Thoracic aorta (tissue), 2 donors: ENCODE data around the gene SHISA8. TPM values are rescaled to one million over a fixed set of nuclear protein-coding genes. Genes with fewer than 3 reads are reported as not detected.

Experiments used
- ATAC-seq: fragments of 150-250 bp; one replicate; pipeline ENCODE4 v1.8.0; 2017; ENCODE audit warnings: low read depth; ENCODE audit not compliant: insufficient number of reproducible peaks, low FRiP score
- DNase-seq: peaks from one replicate; pipeline ENCODE4 v3.0.0-alpha.2; 2020; ENCODE audit warnings: low spot score
- H3K27ac ChIP-seq, 2 donors: fragments of 200-600 bp; sonication (generic); 1 replicate in 1 of 2; 2 replicates in 1 of 2; pipeline ENCODE4 v1.5.1; 2016; ENCODE audit warnings: mild to moderate bottlenecking in 2 of 2, moderate library complexity in 2 of 2
- H3K27me3 ChIP-seq: fragments of 200-600 bp; sonication (generic); replicated peaks from 2 replicates; pipeline ENCODE4 v1.6.0; 2016; ENCODE audit warnings: mild to moderate bottlenecking; ENCODE audit not compliant: insufficient read depth
- H3K36me3 ChIP-seq: fragments of 200-600 bp; sonication (generic); one replicate; pipeline ENCODE4 v1.5.1; 2016
- H3K4me1 ChIP-seq, 2 donors: fragments of 200-600 bp; sonication (generic); 1 replicate in 1 of 2; 2 replicates in 1 of 2; pipeline versions ENCODE4 v1.5.1 to v1.6.0; 2016; ENCODE audit warnings: low read depth in 2 of 2, mild to moderate bottlenecking in 1 of 2; ENCODE audit not compliant: control insufficient read depth in 1 of 2
- H3K4me3 ChIP-seq: fragments of 200-600 bp; sonication (generic); 2 replicates; pipeline ENCODE4 v1.5.1; 2016; ENCODE audit warnings: mild to moderate bottlenecking
- H3K9me3 ChIP-seq: fragments of 200-600 bp; sonication (generic); 2 replicates; pipeline ENCODE4 v1.5.1; 2016
- total RNA-seq, 2 donors: library from RNA; depleted of rRNA; stranded (reverse); fragments of >200 nt; gene quantifications; one replicate each; pipeline versions ENCODE4 v1.1.0 to v1.2.3, GENCODE V29; 2016
- TF ChIP-seq, protein P1 (sequence below): fragments of 200-600 bp; sonication (generic); IDR thresholded peaks from one replicate; pipeline ENCODE4 v1.5.1; 2019; ENCODE audit warnings: antibody characterized with exemption

SHISA8 gene
- total RNA-seq, 2 donors from 2014 or later: not detected

- TF ChIP-seq, protein P1, sequence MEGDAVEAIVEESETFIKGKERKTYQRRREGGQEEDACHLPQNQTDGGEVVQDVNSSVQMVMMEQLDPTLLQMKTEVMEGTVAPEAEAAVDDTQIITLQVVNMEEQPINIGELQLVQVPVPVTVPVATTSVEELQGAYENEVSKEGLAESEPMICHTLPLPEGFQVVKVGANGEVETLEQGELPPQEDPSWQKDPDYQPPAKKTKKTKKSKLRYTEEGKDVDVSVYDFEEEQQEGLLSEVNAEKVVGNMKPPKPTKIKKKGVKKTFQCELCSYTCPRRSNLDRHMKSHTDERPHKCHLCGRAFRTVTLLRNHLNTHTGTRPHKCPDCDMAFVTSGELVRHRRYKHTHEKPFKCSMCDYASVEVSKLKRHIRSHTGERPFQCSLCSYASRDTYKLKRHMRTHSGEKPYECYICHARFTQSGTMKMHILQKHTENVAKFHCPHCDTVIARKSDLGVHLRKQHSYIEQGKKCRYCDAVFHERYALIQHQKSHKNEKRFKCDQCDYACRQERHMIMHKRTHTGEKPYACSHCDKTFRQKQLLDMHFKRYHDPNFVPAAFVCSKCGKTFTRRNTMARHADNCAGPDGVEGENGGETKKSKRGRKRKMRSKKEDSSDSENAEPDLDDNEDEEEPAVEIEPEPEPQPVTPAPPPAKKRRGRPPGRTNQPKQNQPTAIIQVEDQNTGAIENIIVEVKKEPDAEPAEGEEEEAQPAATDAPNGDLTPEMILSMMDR: no peak
- Histone ChIP-seq H3K9me3 (no peaks in the 10 kb centered on the region), H3K27me3 (no peaks in the 10 kb centered on the region), H3K36me3 (no peaks in the 10 kb centered on the region), H3K4me3 (peak within 1 kb of the TSS; percentile 85), H3K4me1 (peaks cover 6 to 16% of the 10 kb centered on the region in 2 donors), H3K27ac (no peak within 1 kb of the TSS)
- peak; percentile 63 for DNase-seq
- ATAC-seq: peak; percentile 91
Observed at GRCh38 chr22:41946629-41947423, 32.0 kb upstream of the SHISA8 start, which contains the start of gene CENPM. TSS of gene CENPM (minus strand) at chr22:41947152. CDS start at chr22:41947076, 76 bp downstream.

GRCh38 chr22:41943661-41944209 lies 28.9 kb upstream of the SHISA8 start:
- peaks cover 6 to 23% of the 10 kb centered on the region in 2 donors for H3K4me1 ChIP-seq
- H3K27me3 ChIP-seq: no peaks in the 10 kb centered on the region
- no peaks in the 10 kb centered on the region for H3K36me3 ChIP-seq
- ATAC-seq (no peak), DNase-seq (no peak)
- TF ChIP-seq, protein P1: no peak
- H3K27ac ChIP-seq: no peak overlapping the region
- H3K9me3 ChIP-seq: no peaks in the 10 kb centered on the region
- H3K4me3 ChIP-seq: no peak overlapping the region

GRCh38 chr22:41940832-41941765 lies 26.2 kb upstream of the SHISA8 start:
- Histone ChIP-seq H3K4me3 (no peak overlapping the region), H3K9me3 (no peaks in the 10 kb centered on the region), H3K27ac (peak overlapping the region; percentile 36 to 46), H3K27me3 (no peaks in the 10 kb centered on the region), H3K36me3 (no peaks in the 10 kb centered on the region), H3K4me1 (peaks cover 2 to 13% of the 10 kb centered on the region in 2 donors)
- peak; percentile 30 for DNase-seq
- TF ChIP-seq, protein P1: peak; percentile 94
- peak; percentile 46 for ATAC-seq

GRCh38 chr22:41939981-41940831 lies 25.3 kb upstream of the SHISA8 start:
- TF ChIP-seq, protein P1: no peak
- Histone ChIP-seq H3K9me3 (no peaks in the 10 kb centered on the region), H3K4me1 (peaks cover 0 to 7% of the 10 kb centered on the region in 2 donors), H3K36me3 (no peaks in the 10 kb centered on the region), H3K27me3 (no peaks in the 10 kb centered on the region), H3K27ac (peak overlapping the region; percentile 36 to 46), H3K4me3 (no peak overlapping the region)
- DNase-seq: no peak
- ATAC-seq: no peak
